RWPE2 (cell line): Measurements from ENCODE around the gene MED10.
A peak's percentile ranks its signal among the peaks of the same experiment; 100 is the strongest.

Source experiments
- ATAC-seq: fragments of 200-7000 bp; cut with Tn5 transposase; 3 replicates; pipeline ENCODE4 v1.9.1; 2021; ENCODE audit warnings: low read depth
- DNase-seq: peaks from one replicate; pipeline ENCODE4 v3.0.0-alpha.2; 2020; ENCODE audit warnings: low spot score
- H3K27ac ChIP-seq: fragments of 450-650 bp; 2 replicates; pipeline ENCODE4 v1.5.1; 2017; ENCODE audit warnings: mild to moderate bottlenecking; ENCODE audit not compliant: poor library complexity, severe bottlenecking
- H3K27me3 ChIP-seq: fragments of 250-450 bp; sonication (Bioruptor Pico); 2 replicates; pipeline ENCODE4 v1.5.1; 2021; ENCODE audit warnings: mild to moderate bottlenecking, moderate library complexity; ENCODE audit not compliant: insufficient read depth, poor library complexity, severe bottlenecking
- H3K36me3 ChIP-seq: fragments of 250-450 bp; sonication (Bioruptor Pico); 2 replicates; pipeline ENCODE4 v1.5.1; 2020; ENCODE audit warnings: low read depth, mild to moderate bottlenecking, moderate library complexity
- H3K4me1 ChIP-seq: fragments of 250-450 bp; sonication (Bioruptor Pico); 2 replicates; pipeline ENCODE4 v1.5.1; 2021; ENCODE audit warnings: mild to moderate bottlenecking, moderate library complexity; ENCODE audit not compliant: insufficient read depth, poor library complexity, severe bottlenecking
- H3K4me3 ChIP-seq: fragments of 250-450 bp; sonication (Bioruptor Pico); 2 replicates; pipeline ENCODE4 v1.5.1; 2021; ENCODE audit warnings: mild to moderate bottlenecking, moderate library complexity; ENCODE audit not compliant: severe bottlenecking
- H3K9me3 ChIP-seq: fragments of 250-450 bp; sonication (Bioruptor Pico); 2 replicates; pipeline ENCODE4 v1.5.1; 2021; ENCODE audit warnings: mild to moderate bottlenecking, moderate library complexity; ENCODE audit not compliant: severe bottlenecking
- TF ChIP-seq, protein P1 (sequence below): fragments of 450-650 bp; IDR thresholded peaks from one replicate; pipeline ENCODE4 v1.5.1; 2017; ENCODE audit warnings: mild to moderate bottlenecking, moderate library complexity; ENCODE audit not compliant: poor library complexity, severe bottlenecking

The MED10 gene

DNA sequence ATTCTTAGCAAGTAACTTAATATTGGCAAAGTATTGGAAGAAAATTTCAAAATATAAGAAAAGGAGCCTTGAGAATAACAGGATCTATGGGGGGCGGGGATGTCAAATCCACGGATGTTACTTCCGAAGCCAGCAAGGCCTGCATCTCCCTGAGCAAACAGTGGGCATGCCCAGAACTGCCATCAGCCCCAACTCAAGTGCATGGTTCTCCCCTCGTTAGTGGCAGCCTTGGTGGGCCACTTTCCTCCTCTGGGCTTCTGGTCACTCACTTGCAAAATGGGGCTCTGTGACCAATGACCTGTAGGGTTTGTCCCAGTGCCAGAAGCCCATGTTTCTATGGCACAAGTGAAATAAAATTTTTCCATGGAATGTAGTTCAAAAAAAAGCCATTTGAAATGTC lies 27.2 kb upstream of the MED10 start:
- no peaks in the 10 kb centered on the region for H3K36me3 ChIP-seq
- TF ChIP-seq, protein P1, sequence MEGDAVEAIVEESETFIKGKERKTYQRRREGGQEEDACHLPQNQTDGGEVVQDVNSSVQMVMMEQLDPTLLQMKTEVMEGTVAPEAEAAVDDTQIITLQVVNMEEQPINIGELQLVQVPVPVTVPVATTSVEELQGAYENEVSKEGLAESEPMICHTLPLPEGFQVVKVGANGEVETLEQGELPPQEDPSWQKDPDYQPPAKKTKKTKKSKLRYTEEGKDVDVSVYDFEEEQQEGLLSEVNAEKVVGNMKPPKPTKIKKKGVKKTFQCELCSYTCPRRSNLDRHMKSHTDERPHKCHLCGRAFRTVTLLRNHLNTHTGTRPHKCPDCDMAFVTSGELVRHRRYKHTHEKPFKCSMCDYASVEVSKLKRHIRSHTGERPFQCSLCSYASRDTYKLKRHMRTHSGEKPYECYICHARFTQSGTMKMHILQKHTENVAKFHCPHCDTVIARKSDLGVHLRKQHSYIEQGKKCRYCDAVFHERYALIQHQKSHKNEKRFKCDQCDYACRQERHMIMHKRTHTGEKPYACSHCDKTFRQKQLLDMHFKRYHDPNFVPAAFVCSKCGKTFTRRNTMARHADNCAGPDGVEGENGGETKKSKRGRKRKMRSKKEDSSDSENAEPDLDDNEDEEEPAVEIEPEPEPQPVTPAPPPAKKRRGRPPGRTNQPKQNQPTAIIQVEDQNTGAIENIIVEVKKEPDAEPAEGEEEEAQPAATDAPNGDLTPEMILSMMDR: no peak
- H3K9me3 ChIP-seq: no peaks in the 10 kb centered on the region
- no peak overlapping the region for H3K27ac ChIP-seq
- DNase-seq (no peak), ATAC-seq (no peak)
- H3K4me3 ChIP-seq: no peak overlapping the region
- H3K4me1 ChIP-seq: peaks cover 23% of the 10 kb centered on the region
- no peaks in the 10 kb centered on the region for H3K27me3 ChIP-seq

- no peak for DNase-seq
- Histone ChIP-seq H3K9me3 (no peaks in the 10 kb centered on the region), H3K4me1 (peaks cover 34% of the 10 kb centered on the region), H3K27ac (no peak overlapping the region), H3K4me3 (no peak overlapping the region), H3K27me3 (no peaks in the 10 kb centered on the region), H3K36me3 (no peaks in the 10 kb centered on the region)
- ATAC-seq: no peak
- TF ChIP-seq, protein P1: no peak
These were observed 25.8 kb upstream of the MED10 start for GRCh38 chr5:6404129-6404528.

GRCh38 chr5:6403416-6403815 lies 25.1 kb upstream of the MED10 start:
- no peaks in the 10 kb centered on the region for H3K36me3 ChIP-seq
- TF ChIP-seq, protein P1: no peak
- no peaks in the 10 kb centered on the region for H3K27me3 ChIP-seq
- DNase-seq: no peak
- H3K4me1 ChIP-seq: peaks cover 34% of the 10 kb centered on the region
- H3K9me3 ChIP-seq: no peaks in the 10 kb centered on the region
- no peak for ATAC-seq
- H3K27ac ChIP-seq: no peak overlapping the region
- no peak overlapping the region for H3K4me3 ChIP-seq

GRCh38 chr5:6402939-6403338 lies 24.6 kb upstream of the MED10 start:
- no peaks in the 10 kb centered on the region for H3K9me3 ChIP-seq
- ATAC-seq (peak; percentile 47; the same call in 2 of the 3 replicates), DNase-seq (no peak)
- TF ChIP-seq, protein P1: no peak
- H3K4me3 ChIP-seq: no peak overlapping the region
- H3K27me3 ChIP-seq: no peaks in the 10 kb centered on the region
- H3K4me1 ChIP-seq: peaks cover 34% of the 10 kb centered on the region
- H3K27ac ChIP-seq: no peak overlapping the region
- no peaks in the 10 kb centered on the region for H3K36me3 ChIP-seq

DNA sequence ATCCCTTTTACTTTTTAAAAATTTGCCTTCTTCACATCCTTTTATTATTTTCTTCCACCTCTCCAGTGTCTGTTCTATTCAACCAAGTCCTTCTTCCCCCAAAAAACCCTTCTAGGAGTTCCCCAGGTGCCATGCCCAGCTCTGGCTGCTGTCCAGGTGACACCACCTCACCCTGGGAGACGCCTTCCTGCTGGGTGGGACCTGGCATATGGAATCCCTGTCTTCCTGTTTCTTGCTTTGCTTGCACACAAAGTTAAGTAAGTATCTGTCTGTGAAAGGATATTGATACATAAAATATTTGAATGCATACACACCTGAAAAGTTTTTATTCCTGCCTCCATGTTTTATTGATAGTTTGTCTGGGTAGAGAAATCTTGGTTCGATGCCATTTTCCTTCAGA lies 23.1 kb upstream of the MED10 start:
- no peaks in the 10 kb centered on the region for H3K36me3 ChIP-seq
- ATAC-seq: peak; percentile 33; the same call in 2 of the 3 replicates
- no peaks in the 10 kb centered on the region for H3K27me3 ChIP-seq

More for the DNA sequence above, 23.1 kb upstream of the MED10 start:
- no peak overlapping the region for H3K4me3 ChIP-seq
- H3K9me3 ChIP-seq: no peaks in the 10 kb centered on the region
- peaks cover 34% of the 10 kb centered on the region for H3K4me1 ChIP-seq
- TF ChIP-seq, protein P1: no peak
- peak overlapping the region; percentile 5 for H3K27ac ChIP-seq
- DNase-seq: no peak
